CD4-positive, alpha-beta memory T cell (primary cell): ENCODE measurements around the gene HOXC12. TPM values are rescaled to one million over a fixed set of nuclear protein-coding genes. Genes with fewer than 3 reads are reported as not detected.

ENCODE experiments used
- CTCF ChIA-PET: fragments of 350-600 bp; sonication (Branson Sonifier 250); formaldehyde crosslinking; loops from one replicate; lab custom pipeline; 2021; ENCODE audit warnings: inconsistent platforms; ENCODE audit not compliant: partially characterized antibody; lab: Charles Lee
- POLR2A ChIA-PET: fragments of 350-600 bp; sonication (Branson Sonifier 250); formaldehyde crosslinking; loops from one replicate; lab custom pipeline; 2021; ENCODE audit not compliant: partially characterized antibody; lab: Charles Lee
- DNase-seq, 5 donors: peaks; one replicate each; pipeline versions ENCODE4 v3.0.0 to v3.0.0-alpha.2; 2020 to 2022; ENCODE audit warnings: mixed read lengths in 1 of 5
- H3K27ac ChIP-seq: one replicate; pipeline ENCODE4 v1.7.0; 2013; ENCODE audit warnings: low read depth, low read length
- H3K27me3 ChIP-seq: 2 replicates; pipeline ENCODE4 v1.7.0; 2013; ENCODE audit warnings: mild to moderate bottlenecking, low read length, moderate library complexity; ENCODE audit not compliant: insufficient read depth
- H3K36me3 ChIP-seq: 2 replicates; pipeline ENCODE4 v1.7.0; 2013; ENCODE audit warnings: mild to moderate bottlenecking, low read length, moderate library complexity; ENCODE audit not compliant: insufficient read depth
- H3K4me1 ChIP-seq: 2 replicates; pipeline ENCODE4 v1.7.0; 2013; ENCODE audit warnings: mild to moderate bottlenecking, low read length, moderate library complexity; ENCODE audit not compliant: insufficient read depth
- H3K4me3 ChIP-seq, 2 donors: one replicate each; pipeline ENCODE4 v1.7.0; 2013; ENCODE audit warnings: low read length in 2 of 2, mild to moderate bottlenecking in 1 of 2
- H3K9me3 ChIP-seq, 2 donors: one replicate each; pipeline ENCODE4 v1.7.0; 2013; ENCODE audit warnings: low read length in 2 of 2, control low read depth in 1 of 2; ENCODE audit not compliant: control insufficient read depth in 1 of 2
- H3K27ac Mint-ChIP-seq, 7 donors: one replicate each; pipeline ENCODE4 v1.8.0; 2020 to 2021; ENCODE audit warnings: mixed read lengths in 7 of 7, mild to moderate bottlenecking in 6 of 7, inconsistent platforms in 3 of 7, moderate library complexity in 3 of 7
- H3K27me3 Mint-ChIP-seq, 2 donors: one replicate each; pipeline ENCODE4 v1.8.0; 2020 to 2021; ENCODE audit warnings: mixed read lengths in 2 of 2
- H3K36me3 Mint-ChIP-seq, 2 donors: one replicate each; pipeline ENCODE4 v1.8.0; 2020 to 2021; ENCODE audit warnings: mixed read lengths in 2 of 2, inconsistent platforms in 1 of 2, mild to moderate bottlenecking in 1 of 2
- H3K4me1 Mint-ChIP-seq, 4 donors: one replicate each; pipeline ENCODE4 v1.8.0; 2020 to 2021; ENCODE audit warnings: mixed read lengths in 4 of 4, mild to moderate bottlenecking in 1 of 4
- H3K4me3 Mint-ChIP-seq, 8 donors: one replicate each; pipeline ENCODE4 v1.8.0; 2020 to 2021; ENCODE audit warnings: mixed read lengths in 8 of 8, mild to moderate bottlenecking in 7 of 8, moderate library complexity in 6 of 8, inconsistent platforms in 3 of 8
- H3K9me3 Mint-ChIP-seq, 8 donors: one replicate each; pipeline ENCODE4 v1.8.0; 2020 to 2021; ENCODE audit warnings: mixed read lengths in 8 of 8, mild to moderate bottlenecking in 5 of 8, inconsistent platforms in 3 of 8, moderate library complexity in 1 of 8
- intact Hi-C: fragments of 100-400 bp; cut with micrococcal nuclease; formaldehyde crosslinking; loops from one replicate; pipeline ENCODE4 v1.15.1; 2023
- polyA plus RNA-seq, 2 donors: library from polyadenylated mRNA; unstranded; fragments of 300-500 nt; fragmentation: Illumina TruSeq; gene quantifications; one replicate each; pipeline ENCODE4 v1.2.3, GENCODE V29; 2021
- total RNA-seq, 2 experiments: library from RNA; stranded (reverse); gene quantifications; one replicate each; pipeline ENCODE4 v1.2.3, GENCODE V29; 2021

The HOXC12 gene
- total and polyA plus RNA-seq, 4 experiments from 2014 or later, result not detected

DNA sequence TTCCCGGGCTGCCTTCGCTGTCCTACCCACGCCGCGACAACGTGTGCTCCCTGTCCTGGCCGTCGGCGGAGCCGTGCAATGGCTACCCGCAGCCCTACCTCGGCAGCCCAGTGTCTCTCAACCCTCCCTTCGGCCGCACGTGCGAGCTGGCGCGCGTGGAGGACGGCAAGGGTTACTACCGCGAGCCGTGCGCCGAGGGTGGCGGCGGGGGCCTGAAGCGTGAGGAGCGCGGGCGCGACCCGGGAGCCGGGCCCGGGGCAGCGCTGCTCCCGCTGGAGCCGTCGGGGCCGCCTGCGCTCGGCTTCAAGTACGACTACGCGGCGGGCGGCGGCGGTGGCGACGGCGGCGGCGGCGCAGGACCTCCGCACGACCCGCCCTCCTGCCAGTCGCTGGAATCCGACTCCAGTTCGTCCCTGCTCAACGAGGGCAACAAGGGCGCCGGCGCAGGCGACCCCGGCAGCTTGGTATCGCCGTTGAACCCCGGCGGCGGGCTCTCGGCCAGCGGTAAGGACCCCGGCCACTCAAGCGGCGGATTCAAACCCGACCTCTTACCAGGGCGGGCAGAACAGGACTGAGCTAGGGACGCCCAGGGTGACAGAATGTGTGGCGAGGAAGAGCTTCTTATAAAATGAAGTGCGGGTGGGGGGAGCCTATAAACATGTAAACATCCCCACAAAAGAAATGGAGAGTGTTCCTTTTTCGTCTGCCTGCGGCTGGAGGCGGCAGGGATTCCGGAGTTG, 503 bp downstream of the HOXC12 start:
- no peaks in the 10 kb centered on the region for H3K9me3 ChIP-seq
- Mint-ChIP-seq H3K27me3 (peaks cover 72 to 80% of the 10 kb centered on the region in 2 donors), H3K4me1 (peaks cover 6 to 62% (median 27%) of the 10 kb centered on the region in 4 donors), H3K27ac (peak overlapping the region in 3 of 7 donors; percentile 36 to 84 (median 57)), H3K4me3 (peak overlapping the region in 1 of 8 donors; percentile 62), H3K36me3 (no peaks in the 10 kb centered on the region), H3K9me3 (peaks cover 0 to 50% (median 3%) of the 10 kb centered on the region in 8 donors)
- H3K4me1 ChIP-seq, result peaks cover 25% of the 10 kb centered on the region
- H3K27me3 ChIP-seq, result peaks cover 95% of the 10 kb centered on the region
- DNase-seq, result no peak
- no peaks in the 10 kb centered on the region for H3K36me3 ChIP-seq
- POLR2A ChIA-PET, result no interaction called here
- H3K4me3 ChIP-seq, result no peak overlapping the region
- H3K27ac ChIP-seq, result no peak overlapping the region
- intact Hi-C loops, result no loop called here
- CTCF ChIA-PET, result no interaction called here

GRCh38 chr12:53955776-53956250, 1.1 kb downstream of the HOXC12 start:
- intact Hi-C loops, result no loop called here
- ChIA-PET CTCF (no interaction called here), POLR2A (interaction anchor here (0.7 kb wide), 1 partner anchor 39 kb away, joined by 3 read pairs; no protein-coding TSS in a partner anchor)
- Mint-ChIP-seq H3K4me1 (peaks cover 9 to 57% (median 31%) of the 10 kb centered on the region in 4 donors), H3K4me3 (peak overlapping the region in 6 of 8 donors; percentile 2 to 61 (median 15)), H3K9me3 (peaks cover 0 to 52% (median 6%) of the 10 kb centered on the region in 8 donors), H3K27me3 (peaks cover 74 to 79% of the 10 kb centered on the region in 2 donors), H3K36me3 (no peaks in the 10 kb centered on the region), H3K27ac (peak overlapping the region in 3 of 7 donors; percentile 36 to 84 (median 57))
- Histone ChIP-seq H3K4me3 (no peak overlapping the region), H3K27ac (no peak overlapping the region), H3K4me1 (peaks cover 23% of the 10 kb centered on the region), H3K9me3 (no peaks in the 10 kb centered on the region), H3K27me3 (peaks cover 95% of the 10 kb centered on the region), H3K36me3 (no peaks in the 10 kb centered on the region)
- no peak for DNase-seq

- no peak overlapping the region for H3K27ac ChIP-seq
- intact Hi-C loops, result no loop called here
- H3K4me3 ChIP-seq, result no peak overlapping the region
- peaks cover 0 to 48% (median 6%) of the 10 kb centered on the region in 8 donors for H3K9me3 Mint-ChIP-seq
- H3K27ac Mint-ChIP-seq, result peak overlapping the region in 3 of 7 donors; percentile 51 to 84 (median 57)
- peaks cover 70 to 75% of the 10 kb centered on the region in 2 donors for H3K27me3 Mint-ChIP-seq
- no peaks in the 10 kb centered on the region for H3K36me3 Mint-ChIP-seq
- H3K4me3 Mint-ChIP-seq, result peak overlapping the region in 5 of 8 donors; percentile 2 to 61 (median 25)
- H3K9me3 ChIP-seq, result no peaks in the 10 kb centered on the region
- no peaks in the 10 kb centered on the region for H3K36me3 ChIP-seq
- ChIA-PET POLR2A (interaction anchor here (0.7 kb wide), 1 partner anchor 39 kb away, joined by 3 read pairs; no protein-coding TSS in a partner anchor), CTCF (no interaction called here)
- no peak for DNase-seq
- H3K4me1 ChIP-seq, result peaks cover 18% of the 10 kb centered on the region
- peaks cover 9 to 54% (median 29%) of the 10 kb centered on the region in 4 donors for H3K4me1 Mint-ChIP-seq
- H3K27me3 ChIP-seq, result peaks cover 90% of the 10 kb centered on the region
Observed at GRCh38 chr12:53956251-53956887, 1.7 kb downstream of the HOXC12 start.

GRCh38 chr12:53956914-53957536, 2.3 kb downstream of the HOXC12 start:
- Histone ChIP-seq H3K27ac (no peak overlapping the region), H3K4me3 (no peak overlapping the region), H3K9me3 (no peaks in the 10 kb centered on the region), H3K36me3 (no peaks in the 10 kb centered on the region), H3K4me1 (peaks cover 15% of the 10 kb centered on the region), H3K27me3 (peaks cover 90% of the 10 kb centered on the region)
- intact Hi-C loops, result no loop called here
- DNase-seq, result no peak
- POLR2A ChIA-PET, result no interaction called here
- CTCF ChIA-PET, result no interaction called here
- Mint-ChIP-seq H3K27ac (peak overlapping the region in 1 of 7 donors; percentile 84), H3K4me3 (peak overlapping the region in 3 of 8 donors; percentile 7 to 65 (median 25)), H3K27me3 (peaks cover 70 to 74% of the 10 kb centered on the region in 2 donors), H3K9me3 (peaks cover 0 to 42% (median 6%) of the 10 kb centered on the region in 8 donors), H3K36me3 (no peaks in the 10 kb centered on the region), H3K4me1 (peaks cover 9 to 47% (median 26%) of the 10 kb centered on the region in 4 donors)

- peak overlapping the region in 2 of 7 donors; percentile 5 to 33 for H3K27ac Mint-ChIP-seq
- peaks cover 89% of the 10 kb centered on the region for H3K27me3 ChIP-seq
- peaks cover 18% of the 10 kb centered on the region for H3K4me1 ChIP-seq
- H3K36me3 ChIP-seq, result no peaks in the 10 kb centered on the region
- peaks cover 9 to 38% (median 24%) of the 10 kb centered on the region in 4 donors for H3K4me1 Mint-ChIP-seq
- POLR2A ChIA-PET, result no interaction called here
- CTCF ChIA-PET, result no interaction called here
- no peak overlapping the region for H3K27ac ChIP-seq
- intact Hi-C loops, result no loop called here
- H3K36me3 Mint-ChIP-seq, result no peaks in the 10 kb centered on the region
- no peak overlapping the region for H3K4me3 ChIP-seq
- H3K27me3 Mint-ChIP-seq, result peaks cover 71 to 75% of the 10 kb centered on the region in 2 donors
- no peak for DNase-seq
- no peak overlapping the region for H3K4me3 Mint-ChIP-seq
- H3K9me3 Mint-ChIP-seq, result peaks cover 0 to 34% (median 5%) of the 10 kb centered on the region in 8 donors
- no peaks in the 10 kb centered on the region for H3K9me3 ChIP-seq
Observed at GRCh38 chr12:53958128-53958527, 3.4 kb downstream of the HOXC12 start.

- H3K36me3 Mint-ChIP-seq, result no peaks in the 10 kb centered on the region
- DNase-seq, result no peak
- Histone ChIP-seq H3K9me3 (no peaks in the 10 kb centered on the region), H3K4me1 (peaks cover 30% of the 10 kb centered on the region), H3K27ac (no peak overlapping the region), H3K36me3 (no peaks in the 10 kb centered on the region), H3K27me3 (peaks cover 89% of the 10 kb centered on the region), H3K4me3 (no peak overlapping the region)
- intact Hi-C loops, result no loop called here
- ChIA-PET POLR2A (interaction anchor here (0.6 kb wide), 1 partner anchor 13 kb away, joined by 3 read pairs; no protein-coding TSS in a partner anchor), CTCF (no interaction called here)
- peak overlapping the region in 1 of 7 donors; percentile 56 for H3K27ac Mint-ChIP-seq
- H3K9me3 Mint-ChIP-seq, result peaks cover 0 to 28% (median 2%) of the 10 kb centered on the region in 8 donors
- H3K27me3 Mint-ChIP-seq, result peaks cover 68 to 74% of the 10 kb centered on the region in 2 donors
- H3K4me1 Mint-ChIP-seq, result peaks cover 13 to 36% (median 26%) of the 10 kb centered on the region in 4 donors
- H3K4me3 Mint-ChIP-seq, result no peak overlapping the region
Observed at GRCh38 chr12:53959314-53959713, 4.6 kb downstream of the HOXC12 start.
